Adrenal gland (tissue), 12 donors: ENCODE data around the gene GPR151. TPM values are rescaled to one million over a fixed set of nuclear protein-coding genes. Genes with fewer than 3 reads are reported as not detected.

Experiments used
- DNase-seq, 7 donors: peaks; one replicate each; pipeline ENCODE4 v3.0.0-alpha.2; 2019 to 2020
- H3K27ac ChIP-seq, 5 donors: fragments of 200-600 bp; sonication (generic) in 4 of 5; 1 replicate in 3 of 5; 2 replicates in 2 of 5; pipeline versions ENCODE4 v1.5.1 to v1.8.0; 2016 to 2020; ENCODE audit warnings: mild to moderate bottlenecking in 1 of 5
- H3K27me3 ChIP-seq: fragments of 200-600 bp; 2 replicates; pipeline ENCODE4 v1.8.0; 2021
- H3K36me3 ChIP-seq, 2 donors: fragments of 200-600 bp; replicated peaks in 1 of 2; 1 replicate in 1 of 2; 2 replicates in 1 of 2; pipeline versions ENCODE4 v1.5.1 to v1.8.0; 2018 to 2022
- H3K4me1 ChIP-seq, 2 donors: fragments of 200-600 bp; replicated peaks in 1 of 2; 1 replicate in 1 of 2; 2 replicates in 1 of 2; pipeline versions ENCODE4 v1.5.1 to v1.8.0; 2018 to 2021
- H3K4me3 ChIP-seq, 4 donors: fragments of 200-600 bp; sonication (generic) in 3 of 4; one replicate each; pipeline ENCODE4 v1.5.1; 2016 to 2018
- H3K9me3 ChIP-seq, 3 donors: fragments of 200-600 bp; sonication (generic) in 1 of 3; replicated peaks in 1 of 3; 1 replicate in 2 of 3; 2 replicates in 1 of 3; pipeline versions ENCODE4 v1.5.1 to v1.8.0; 2016 to 2021
- CTCF ChIP-seq, 6 experiments: fragments of 450-650 bp in 4 of 6; fragments of 200-600 bp in 2 of 6; sonication (generic) in 1 of 6; IDR thresholded peaks; 1 replicate in 5 of 6; 2 replicates in 1 of 6; pipeline versions ENCODE4 v1.5.1 to v1.8.0; 2016 to 2021; ENCODE audit warnings: antibody characterized with exemption in 6 of 6, mild to moderate bottlenecking in 2 of 6, moderate library complexity in 1 of 6
- POLR2A ChIP-seq, 2 donors: fragments of 450-650 bp; IDR thresholded peaks; one replicate each; pipeline ENCODE4 v1.6.1; 2017; ENCODE audit warnings: antibody characterized with exemption in 2 of 2, mild to moderate bottlenecking in 2 of 2, moderate library complexity in 1 of 2
- WGBS, 4 donors: extraction: QIAGEN DNeasy Blood & Tissue Kit in 2 of 4; methylation state at CpG; one replicate each; pipeline versions ENCODE4 v1.1.5 to v1.1.7; 2013 to 2017; 5-methylcytosine and 5-hydroxymethylcytosine counted together
- intact Hi-C, 2 donors: fragments of 100-400 bp; cut with DNase I; formaldehyde crosslinking; loops; one replicate each; pipeline versions ENCODE4 v1.14.1 to v1.15.0; 2022 to 2023
- polyA plus RNA-seq, 3 donors: library from polyadenylated mRNA; stranded (reverse); fragments of 200-250 nt in 2 of 3; fragments of 350-450 nt in 1 of 3; fragmentation: Illumina TruSeq in 1 of 3; extraction: RNeasy Lipid Tissue Mini Kit (QIAGEN cat#74804) in 1 of 3; gene quantifications; one replicate each; pipeline ENCODE4 v1.2.3, GENCODE V29; 2013 to 2014
- total RNA-seq, 9 donors: library from RNA; depleted of rRNA in 4 of 9; stranded (reverse); fragments of >200 nt in 4 of 9; fragments of 120-200 nt in 1 of 9; fragmentation: NEBNext Ultra II Directional in 1 of 9; extraction: Animal tissue kit (Norgen Biotek cat#: 25700) in 1 of 9; gene quantifications; one replicate each; pipeline versions ENCODE4 v1.1.0 to v1.2.4, GENCODE V29; 2013 to 2023
- donor health status: healthy with polysubstance abuse.
- donor health status: Bipolar disorder and iron deficiency.
- donor health status: DM: yes; HTN: yes; CAD: no.
- donor health status: DM: no; HTN: no; CAD: no.
- donor health status: DM: no; HTN: no; CAD: no.
- donor health status: DM: yes; HTN: yes; CAD: no.

GPR151 gene
- total and polyA plus RNA-seq, 12 donors = not detected

- WGBS, 4 donors = 68 to 79% (median 74%) methylated on average over 2 of the region's 2 CpGs
- no peak overlapping the region for H3K27ac ChIP-seq
- peaks cover 0 to 5% of the 10 kb centered on the region in 2 donors for H3K4me1 ChIP-seq
- H3K4me3 ChIP-seq = no peak overlapping the region
- H3K9me3 ChIP-seq = no peaks in the 10 kb centered on the region
- H3K36me3 ChIP-seq = peaks cover 0 to 8% of the 10 kb centered on the region in 2 donors
- TF ChIP-seq CTCF (IDR thresholded peaks at IDR 0.05) (no peak), POLR2A (IDR thresholded peaks at IDR 0.05) (no peak)
- no peak for DNase-seq
- H3K27me3 ChIP-seq = no peaks in the 10 kb centered on the region
- intact Hi-C loops = no loop called here
These were observed 21.3 kb downstream of the GPR151 start for GRCh38 chr5:146494656-146495055.

GRCh38 chr5:146490089-146490843, 25.7 kb downstream of the GPR151 start:
- TF ChIP-seq POLR2A (IDR thresholded peaks at IDR 0.05) (no peak), CTCF (IDR thresholded peaks at IDR 0.05) (no peak)
- intact Hi-C loops = no loop called here
- 85 to 91% (median 87%) methylated on average over 3 of the region's 3 CpGs for WGBS, 4 donors
- Histone ChIP-seq H3K36me3 (peaks cover 0 to 12% of the 10 kb centered on the region in 2 donors), H3K4me3 (no peak overlapping the region), H3K4me1 (no peaks in the 10 kb centered on the region), H3K27me3 (no peaks in the 10 kb centered on the region), H3K27ac (no peak overlapping the region), H3K9me3 (no peaks in the 10 kb centered on the region)
- DNase-seq = no peak

GRCh38 chr5:146484714-146485391, 31.1 kb downstream of the GPR151 start:
- peaks cover 0 to 13% of the 10 kb centered on the region in 2 donors for H3K36me3 ChIP-seq

More at GRCh38 chr5:146484714-146485391, 31.1 kb downstream of the GPR151 start:
- no peak overlapping the region for H3K4me3 ChIP-seq
- H3K27ac ChIP-seq = no peak overlapping the region
- no peaks in the 10 kb centered on the region for H3K9me3 ChIP-seq
- no peaks in the 10 kb centered on the region for H3K4me1 ChIP-seq
- TF ChIP-seq CTCF (IDR thresholded peaks at IDR 0.05) (no peak), POLR2A (IDR thresholded peaks at IDR 0.05) (no peak)
- intact Hi-C loops = no loop called here
- no peak for DNase-seq
- H3K27me3 ChIP-seq = no peaks in the 10 kb centered on the region
